HG03575 (cell line): ENCODE measurements around the gene ARL8A.
"Not testable (repeated sequence)": the region's sequence is repeated elsewhere in the genome, so short reads cannot be mapped to it uniquely, and the experiment has no call there.

Source experiments
- ATAC-seq: cut with Tn5 transposase; IDR thresholded peaks from one replicate; pipeline ENCODE4 v1.9.1; 2021; ENCODE audit not compliant: unreplicated experiment, insufficient number of reproducible peaks, low FRiP score; ENCODE audit errors: extremely low read depth

Gene ARL8A

DNA sequence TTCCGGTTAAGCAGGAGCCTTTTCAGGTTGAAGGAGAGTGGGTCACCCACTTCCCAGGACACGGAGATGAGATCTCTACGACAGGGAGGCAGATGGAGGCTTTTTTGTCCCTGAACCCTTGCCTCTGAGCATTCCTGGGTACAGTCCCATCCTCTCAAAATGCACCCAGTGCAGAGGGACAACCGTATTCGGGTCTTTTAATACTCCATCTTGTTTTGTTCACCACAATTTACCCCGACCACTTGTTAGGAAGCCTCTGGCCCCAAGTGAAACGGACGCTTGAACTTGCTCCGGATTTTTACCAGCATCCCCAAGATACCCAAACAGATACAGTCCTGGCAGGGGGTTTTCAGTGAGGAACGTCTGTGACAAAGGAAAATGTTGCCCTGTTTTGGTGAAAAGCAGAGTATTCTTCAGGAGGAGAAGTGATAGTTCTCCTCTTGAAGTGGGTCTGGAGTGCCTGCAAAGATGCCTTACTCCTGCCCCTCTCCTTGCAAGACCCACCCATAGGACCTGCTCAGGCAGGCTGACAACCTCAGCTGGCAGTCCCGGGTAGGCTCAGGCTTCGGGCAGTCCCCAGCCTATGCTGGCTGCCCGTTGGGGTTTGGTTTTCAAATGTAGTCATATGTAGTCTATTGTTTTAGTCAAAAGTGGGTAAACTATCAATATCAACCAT lies 669 bp upstream of the ARL8A start:
- ATAC-seq, result no peak

DNA sequence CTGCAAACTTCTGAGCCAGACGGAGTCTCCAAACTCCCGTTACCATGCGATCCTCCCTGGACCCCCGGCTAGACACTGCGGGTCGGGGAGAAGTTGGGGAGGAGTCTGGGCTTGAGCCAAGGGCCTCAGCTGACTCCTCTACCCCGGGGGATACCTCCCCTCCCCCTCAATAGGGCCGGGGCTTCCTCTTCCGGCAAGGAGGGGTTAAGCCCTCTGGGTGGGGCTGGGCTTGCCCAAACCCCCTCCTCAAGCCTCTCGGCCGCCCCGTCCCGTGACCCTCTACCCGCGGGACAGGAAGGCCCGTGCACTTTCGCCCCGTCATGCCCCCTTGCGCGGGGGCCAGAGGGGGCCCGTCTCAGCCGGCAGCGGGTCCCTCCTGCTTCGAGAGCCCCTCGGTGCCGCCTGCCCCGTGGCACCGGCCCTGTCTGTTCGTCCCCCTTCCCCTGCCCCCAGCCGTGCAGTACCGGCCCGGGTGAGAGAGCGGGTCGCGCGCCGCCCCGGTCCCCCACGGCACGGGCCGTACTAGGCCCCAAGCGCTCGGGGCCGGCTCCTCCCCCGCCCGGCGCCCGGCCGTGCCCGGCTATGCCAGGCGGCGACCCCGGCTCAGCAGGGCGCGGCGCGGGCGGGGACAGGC lies 652 bp downstream of the ARL8A start:
- ATAC-seq, result no peak

- no peak for ATAC-seq
These were observed 1.3 kb downstream of the ARL8A start for GRCh38 chr1:202143011-202143767.

- not testable (repeated sequence) for ATAC-seq
These were observed 3.1 kb downstream of the ARL8A start for GRCh38 chr1:202141468-202141867.

DNA sequence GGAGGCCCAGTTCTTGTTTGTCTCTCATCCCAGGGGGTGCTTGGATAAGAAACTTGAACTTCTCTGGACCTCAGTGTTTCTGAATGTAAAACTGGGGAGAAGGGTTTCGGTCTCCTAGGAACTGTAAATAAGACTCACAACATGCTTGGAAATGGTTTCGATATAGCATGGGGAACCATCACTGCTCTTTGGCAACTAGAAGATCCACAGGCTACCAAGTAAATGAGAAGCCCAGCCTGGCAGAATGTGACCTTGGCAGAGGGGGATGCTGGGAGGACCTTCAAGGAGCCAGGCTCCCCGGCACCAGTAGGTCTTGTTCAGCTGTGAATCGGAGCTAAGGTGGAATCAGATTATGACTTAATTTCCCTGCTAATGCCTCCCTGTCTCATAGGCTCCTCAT lies 3.7 kb downstream of the ARL8A start:
- ATAC-seq, result no peak

GRCh38 chr1:202135221-202135721 lies 9.3 kb downstream of the ARL8A start:
- ATAC-seq, result no peak

GRCh38 chr1:202134645-202135172 lies 9.8 kb downstream of the ARL8A start:
- ATAC-seq, result no peak

- ATAC-seq, result no peak
These were observed 10.5 kb downstream of the ARL8A start for GRCh38 chr1:202133989-202134388.

GRCh38 chr1:202133496-202133895 lies 11.0 kb downstream of the ARL8A start:
- ATAC-seq, result no peak

- no peak for ATAC-seq
These were observed 11.5 kb downstream of the ARL8A start for GRCh38 chr1:202133001-202133400.

GRCh38 chr1:202131956-202132821 lies 12.3 kb downstream of the ARL8A start:
- ATAC-seq, result no peak

DNA sequence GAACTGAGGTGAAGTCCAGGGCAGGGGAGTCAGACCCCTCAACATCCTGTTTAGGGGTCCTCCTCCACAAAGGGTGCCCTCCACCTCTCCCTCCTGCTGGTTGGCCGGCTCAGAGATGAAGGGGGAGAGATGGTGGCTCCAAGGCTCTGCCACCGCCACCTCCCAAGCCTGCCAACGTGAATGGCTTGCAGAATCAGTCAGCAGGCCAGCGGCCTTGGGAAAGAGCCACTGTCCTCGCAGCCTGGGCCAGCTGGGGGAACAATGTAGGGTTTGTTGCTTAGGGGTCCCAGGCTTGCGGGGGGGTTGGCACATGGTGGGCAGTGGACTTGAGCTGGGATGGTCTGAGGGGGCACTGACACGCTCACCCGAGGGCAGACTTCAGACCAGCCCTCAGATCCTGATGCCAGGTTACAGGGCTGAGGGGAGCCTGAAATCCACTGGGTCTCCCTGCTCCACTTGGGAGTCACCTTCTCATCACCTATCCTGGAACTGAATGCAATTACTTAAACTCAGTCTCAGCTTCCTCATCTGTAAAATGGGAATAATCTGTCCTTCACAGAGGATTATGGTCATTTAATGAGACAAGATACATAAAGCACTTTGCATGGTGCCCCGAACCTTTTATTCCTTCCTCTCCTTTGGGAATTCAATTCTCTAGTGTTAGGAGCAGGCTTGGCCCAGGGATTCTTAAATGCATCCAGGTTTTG lies 13.6 kb downstream of the ARL8A start:
- ATAC-seq, result no peak

GRCh38 chr1:202130297-202130721 lies 14.2 kb downstream of the ARL8A start:
- ATAC-seq, result no peak

DNA sequence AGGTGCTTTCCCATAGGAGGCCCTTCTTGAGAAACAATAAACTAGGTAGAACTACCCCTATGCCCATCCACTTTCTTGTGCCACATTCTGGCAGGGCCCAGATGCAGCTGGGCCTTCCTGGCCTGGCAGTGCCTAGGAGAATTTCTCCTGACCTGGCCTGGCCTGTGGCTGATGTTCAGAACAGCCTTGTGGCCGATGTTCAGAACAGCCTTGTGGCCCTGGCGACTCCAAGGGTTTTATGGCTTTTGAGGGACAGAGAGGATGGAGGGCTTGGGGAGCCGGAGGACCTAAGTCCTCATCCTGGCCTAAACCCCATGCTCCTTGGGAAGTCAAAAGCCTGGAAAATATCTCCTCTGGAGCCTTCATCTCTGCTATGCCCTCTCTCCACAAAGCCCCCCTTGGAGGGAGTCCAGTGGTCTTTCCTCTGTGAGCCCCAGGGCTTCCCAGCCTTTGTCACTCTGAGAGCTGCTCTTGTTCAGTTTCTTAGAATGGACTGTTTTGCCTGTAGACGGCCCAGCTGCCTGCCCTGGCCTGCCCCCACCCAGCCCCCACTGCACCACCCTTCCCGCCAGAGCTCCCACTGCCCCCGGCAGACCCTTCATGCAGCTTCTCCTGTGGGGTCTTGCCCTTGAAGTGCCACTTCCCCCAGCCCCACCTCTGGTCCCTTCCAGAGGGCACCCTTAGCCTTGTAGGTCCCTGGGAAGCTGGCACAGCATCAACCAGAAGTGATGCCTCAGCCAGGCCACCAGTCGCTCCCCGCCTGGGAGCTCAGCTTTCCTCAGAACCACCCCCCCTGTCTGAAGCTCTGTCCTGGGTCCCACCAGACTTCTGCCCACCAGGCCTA lies 14.9 kb downstream of the ARL8A start:
- no peak for ATAC-seq

DNA sequence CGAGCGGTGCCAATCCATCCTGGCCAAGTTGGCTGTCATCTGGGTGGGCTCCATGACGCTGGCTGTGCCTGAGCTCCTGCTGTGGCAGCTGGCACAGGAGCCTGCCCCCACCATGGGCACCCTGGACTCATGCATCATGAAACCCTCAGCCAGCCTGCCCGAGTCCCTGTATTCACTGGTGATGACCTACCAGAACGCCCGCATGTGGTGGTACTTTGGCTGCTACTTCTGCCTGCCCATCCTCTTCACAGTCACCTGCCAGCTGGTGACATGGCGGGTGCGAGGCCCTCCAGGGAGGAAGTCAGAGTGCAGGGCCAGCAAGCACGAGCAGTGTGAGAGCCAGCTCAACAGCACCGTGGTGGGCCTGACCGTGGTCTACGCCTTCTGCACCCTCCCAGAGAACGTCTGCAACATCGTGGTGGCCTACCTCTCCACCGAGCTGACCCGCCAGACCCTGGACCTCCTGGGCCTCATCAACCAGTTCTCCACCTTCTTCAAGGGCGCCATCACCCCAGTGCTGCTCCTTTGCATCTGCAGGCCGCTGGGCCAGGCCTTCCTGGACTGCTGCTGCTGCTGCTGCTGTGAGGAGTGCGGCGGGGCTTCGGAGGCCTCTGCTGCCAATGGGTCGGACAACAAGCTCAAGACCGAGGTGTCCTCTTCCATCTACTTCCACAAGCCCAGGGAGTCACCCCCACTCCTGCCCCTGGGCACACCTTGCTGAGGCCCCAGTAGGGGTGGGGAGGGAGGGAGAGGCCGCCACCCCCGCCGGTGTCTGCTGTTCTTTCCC lies 16.5 kb downstream of the ARL8A start:
- no peak for ATAC-seq

GRCh38 chr1:202127061-202127460 lies 17.5 kb downstream of the ARL8A start:
- ATAC-seq, result no peak

DNA sequence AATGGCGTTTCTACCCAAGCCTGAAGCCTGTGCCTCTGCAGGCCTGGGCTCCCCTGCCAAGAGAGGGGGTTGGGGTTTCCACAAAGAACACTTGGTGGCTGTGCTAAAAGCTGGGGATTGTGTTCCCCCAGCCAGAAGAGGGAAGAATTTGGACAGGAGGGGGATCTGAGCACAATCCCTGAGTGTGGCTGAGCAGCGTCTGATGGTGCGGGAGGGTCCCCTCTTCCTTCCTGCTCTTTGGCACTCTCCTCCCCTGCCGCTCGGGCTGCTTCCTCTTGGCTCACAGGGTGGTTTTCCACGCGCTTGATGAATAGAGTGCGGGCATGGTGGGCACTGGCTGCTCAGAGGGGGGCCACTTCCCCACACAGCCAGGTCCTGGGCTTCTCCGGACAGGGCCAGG lies 18.1 kb downstream of the ARL8A start:
- no peak for ATAC-seq
